CD14-positive monocyte (primary cell): ENCODE results near the gene HK1. TPM values are rescaled to one million over a fixed set of nuclear protein-coding genes. Genes with fewer than 3 reads are reported as not detected.

Experiments used
- DNase-seq, 3 donors: peaks; one replicate each; pipeline ENCODE4 v3.0.0-alpha.2; 2011 to 2022
- H2AFZ ChIP-seq: 2 replicates; pipeline ENCODE4 v1.6.0; 2012; ENCODE audit warnings: mild to moderate bottlenecking, low read depth, low read length, inconsistent platforms; ENCODE audit not compliant: insufficient read depth, poor library complexity, severe bottlenecking
- H3K27ac ChIP-seq, 2 donors: 1 replicate in 1 of 2; 2 replicates in 1 of 2; pipeline ENCODE4 v1.5.1; 2012 to 2013; ENCODE audit warnings: low read length in 2 of 2, control low read depth in 1 of 2, inconsistent platforms in 1 of 2, low read depth in 1 of 2, mild to moderate bottlenecking in 1 of 2
- H3K27me3 ChIP-seq, 2 donors: one replicate each; pipeline versions ENCODE4 v1.6.0 to v1.6.1; 2011 to 2013; ENCODE audit warnings: low read length in 2 of 2; ENCODE audit not compliant: control insufficient read depth in 2 of 2, insufficient read depth in 2 of 2
- H3K36me3 ChIP-seq, 2 donors: replicated peaks in 1 of 2; 1 replicate in 1 of 2; 2 replicates in 1 of 2; pipeline versions ENCODE4 v1.5.1 to v1.6.1; 2012 to 2013; ENCODE audit warnings: low read length in 2 of 2, control low read depth in 1 of 2, inconsistent platforms in 1 of 2, mild to moderate bottlenecking in 1 of 2; ENCODE audit not compliant: insufficient read depth in 2 of 2, control insufficient read depth in 1 of 2
- H3K4me1 ChIP-seq, 2 donors: 1 replicate in 1 of 2; 2 replicates in 1 of 2; pipeline versions ENCODE4 v1.5.1 to v1.6.1; 2012 to 2013; ENCODE audit warnings: low read length in 2 of 2, control low read depth in 1 of 2, inconsistent platforms in 1 of 2, mild to moderate bottlenecking in 1 of 2, moderate library complexity in 1 of 2; ENCODE audit not compliant: insufficient read depth in 2 of 2, control insufficient read depth in 1 of 2
- H3K4me2 ChIP-seq: replicated peaks from 2 replicates; pipeline ENCODE3; 2012; ENCODE audit warnings: low read length, moderate library complexity, mild to moderate bottlenecking; ENCODE audit not compliant: poor library complexity, severe bottlenecking; ENCODE audit errors: extremely low read depth
- H3K4me3 ChIP-seq, 3 experiments: fragments of 200-600 bp in 1 of 3; sonication (generic) in 1 of 3; replicated peaks in 1 of 3; 1 replicate in 2 of 3; 2 replicates in 1 of 3; pipeline ENCODE4 v1.5.1; 2011 to 2013; ENCODE audit warnings: low read length in 3 of 3, mild to moderate bottlenecking in 3 of 3, control low read depth in 2 of 3, low read depth in 2 of 3, inconsistent platforms in 1 of 3, moderate library complexity in 1 of 3
- H3K79me2 ChIP-seq: 2 replicates; pipeline ENCODE4 v1.6.0; 2012; ENCODE audit warnings: mild to moderate bottlenecking, control low read depth, inconsistent platforms, low read length, moderate library complexity; ENCODE audit not compliant: insufficient read depth
- H3K9ac ChIP-seq: 2 replicates; pipeline ENCODE4 v1.6.0; 2017; ENCODE audit warnings: low read length, mild to moderate bottlenecking; ENCODE audit not compliant: insufficient read depth, poor library complexity, severe bottlenecking
- H3K9me3 ChIP-seq, 2 donors: replicated peaks in 1 of 2; 1 replicate in 1 of 2; 2 replicates in 1 of 2; pipeline versions ENCODE4 v1.5.1 to v1.6.1; 2012 to 2013; ENCODE audit warnings: low read length in 2 of 2, control low read depth in 1 of 2; ENCODE audit not compliant: control insufficient read depth in 1 of 2, insufficient read depth in 1 of 2
- H4K20me1 ChIP-seq: 2 replicates; pipeline ENCODE4 v1.6.0; 2012; ENCODE audit warnings: mild to moderate bottlenecking, low read length, control low read depth, moderate library complexity; ENCODE audit not compliant: insufficient read depth
- H3K27ac Mint-ChIP-seq, 7 donors: one replicate each; pipeline ENCODE4 v1.8.0; 2020; ENCODE audit warnings: mild to moderate bottlenecking in 7 of 7, mixed read lengths in 7 of 7, moderate library complexity in 6 of 7, inconsistent platforms in 2 of 7
- H3K27me3 Mint-ChIP-seq, 3 donors: one replicate each; pipeline ENCODE4 v1.8.0; 2021 to 2022; ENCODE audit warnings: low read depth in 3 of 3, mild to moderate bottlenecking in 3 of 3, mixed read lengths in 3 of 3, moderate library complexity in 3 of 3, inconsistent platforms in 1 of 3
- H3K36me3 Mint-ChIP-seq, 2 donors: one replicate each; pipeline ENCODE4 v1.8.0; 2020; ENCODE audit warnings: mixed read lengths in 2 of 2, inconsistent platforms in 1 of 2, mild to moderate bottlenecking in 1 of 2
- H3K4me1 Mint-ChIP-seq: one replicate; pipeline ENCODE4 v1.8.0; 2020; ENCODE audit warnings: mild to moderate bottlenecking, mixed read lengths
- H3K4me3 Mint-ChIP-seq, 2 donors: one replicate each; pipeline ENCODE4 v1.8.0; 2020; ENCODE audit warnings: mild to moderate bottlenecking in 2 of 2, mixed read lengths in 2 of 2, moderate library complexity in 1 of 2
- H3K9me3 Mint-ChIP-seq, 7 donors: one replicate each; pipeline ENCODE4 v1.8.0; 2020 to 2022; ENCODE audit warnings: mixed read lengths in 7 of 7, mild to moderate bottlenecking in 6 of 7, moderate library complexity in 6 of 7, inconsistent platforms in 2 of 7
- WGBS: methylation state at CpG from one replicate; pipeline ENCODE4 v1.1.5; 2013; ENCODE audit warnings: missing lambda C conversion rate; ENCODE audit not compliant: insufficient coverage; 5-methylcytosine and 5-hydroxymethylcytosine counted together
- intact Hi-C, 2 donors: fragments of 100-400 bp; cut with micrococcal nuclease; formaldehyde crosslinking; loops; one replicate each; pipeline versions ENCODE4 v1.15.0 to v1.15.1; 2023
- polyA plus RNA-seq, 3 donors: library from polyadenylated mRNA; depleted of rRNA in 1 of 3; unstranded in 2 of 3; stranded (reverse) in 1 of 3; fragments of 300-500 nt in 2 of 3; fragments of >200 nt in 1 of 3; fragmentation: Illumina TruSeq in 2 of 3; gene quantifications; 1 replicate in 2 of 3; 2 replicates in 1 of 3; pipeline ENCODE4 v1.2.3, GENCODE V29; 2012 to 2021
- TF ChIP-seq, protein P1 (sequence below): fragments of 200-600 bp; IDR thresholded peaks from one replicate; pipeline ENCODE4 v1.8.0; 2022; ENCODE audit warnings: antibody characterized with exemption, mild to moderate bottlenecking

The HK1 gene
- polyA plus RNA-seq, 3 donors: 57.9 to 146 (median 125) TPM

DNA sequence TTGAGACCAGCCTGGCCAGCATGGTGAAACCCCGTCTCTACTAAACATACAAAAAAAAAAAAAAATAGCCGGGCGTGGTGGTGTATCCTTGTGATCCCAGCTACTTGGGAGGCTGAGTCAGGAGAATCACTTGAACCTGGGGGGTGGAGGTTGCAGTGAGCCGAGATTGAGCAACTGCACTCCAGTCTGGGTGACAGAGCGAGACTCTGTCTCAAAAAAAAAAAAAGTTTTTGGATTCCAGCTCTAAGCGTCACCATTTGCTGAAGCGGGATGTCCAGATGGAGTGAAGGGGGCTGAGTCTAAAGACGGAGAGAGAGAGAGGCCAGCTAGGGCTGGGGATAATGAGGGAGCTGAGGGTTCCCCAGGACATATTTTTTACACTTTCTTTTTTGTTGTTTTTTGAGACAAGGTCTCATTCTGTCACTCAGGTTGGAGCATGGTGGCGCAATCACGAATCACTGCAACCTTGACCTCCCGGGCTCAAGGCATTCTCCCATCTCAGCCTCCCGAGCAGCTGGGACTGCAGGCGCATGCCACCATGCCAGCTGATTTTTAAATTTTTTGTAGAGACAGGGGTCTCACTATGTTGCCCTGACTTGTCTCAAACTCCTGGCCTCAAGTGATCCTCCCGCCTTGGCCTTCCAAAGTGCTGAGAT is 9.4 kb upstream of the HK1 start:
- Histone ChIP-seq H3K4me2 (no peak overlapping the region), H3K27ac (no peak overlapping the region), H2AFZ (no peak overlapping the region), H3K36me3 (no peaks in the 10 kb centered on the region), H3K9me3 (no peaks in the 10 kb centered on the region), H3K9ac (no peak overlapping the region), H4K20me1 (no peaks in the 10 kb centered on the region), H3K4me1 (peaks cover 0 to 5% of the 10 kb centered on the region in 2 donors), H3K27me3 (no peaks in the 10 kb centered on the region), H3K4me3 (no peak overlapping the region), H3K79me2 (no peaks in the 10 kb centered on the region)
- no peaks in the 10 kb centered on the region for H3K36me3 Mint-ChIP-seq
- WGBS: 90% methylated on average over 11 of the region's 14 CpGs
- peaks cover 0 to 6% (median 3%) of the 10 kb centered on the region in 3 donors for H3K27me3 Mint-ChIP-seq
- no peak overlapping the region for H3K4me3 Mint-ChIP-seq
- peaks cover 0 to 5% (median 1%) of the 10 kb centered on the region in 7 donors for H3K9me3 Mint-ChIP-seq
- H3K4me1 Mint-ChIP-seq: peaks cover 2% of the 10 kb centered on the region
- no peak for DNase-seq
- no peak overlapping the region for H3K27ac Mint-ChIP-seq
- TF ChIP-seq, protein P1, sequence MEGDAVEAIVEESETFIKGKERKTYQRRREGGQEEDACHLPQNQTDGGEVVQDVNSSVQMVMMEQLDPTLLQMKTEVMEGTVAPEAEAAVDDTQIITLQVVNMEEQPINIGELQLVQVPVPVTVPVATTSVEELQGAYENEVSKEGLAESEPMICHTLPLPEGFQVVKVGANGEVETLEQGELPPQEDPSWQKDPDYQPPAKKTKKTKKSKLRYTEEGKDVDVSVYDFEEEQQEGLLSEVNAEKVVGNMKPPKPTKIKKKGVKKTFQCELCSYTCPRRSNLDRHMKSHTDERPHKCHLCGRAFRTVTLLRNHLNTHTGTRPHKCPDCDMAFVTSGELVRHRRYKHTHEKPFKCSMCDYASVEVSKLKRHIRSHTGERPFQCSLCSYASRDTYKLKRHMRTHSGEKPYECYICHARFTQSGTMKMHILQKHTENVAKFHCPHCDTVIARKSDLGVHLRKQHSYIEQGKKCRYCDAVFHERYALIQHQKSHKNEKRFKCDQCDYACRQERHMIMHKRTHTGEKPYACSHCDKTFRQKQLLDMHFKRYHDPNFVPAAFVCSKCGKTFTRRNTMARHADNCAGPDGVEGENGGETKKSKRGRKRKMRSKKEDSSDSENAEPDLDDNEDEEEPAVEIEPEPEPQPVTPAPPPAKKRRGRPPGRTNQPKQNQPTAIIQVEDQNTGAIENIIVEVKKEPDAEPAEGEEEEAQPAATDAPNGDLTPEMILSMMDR: no peak
- intact Hi-C loops: no loop called here

DNA sequence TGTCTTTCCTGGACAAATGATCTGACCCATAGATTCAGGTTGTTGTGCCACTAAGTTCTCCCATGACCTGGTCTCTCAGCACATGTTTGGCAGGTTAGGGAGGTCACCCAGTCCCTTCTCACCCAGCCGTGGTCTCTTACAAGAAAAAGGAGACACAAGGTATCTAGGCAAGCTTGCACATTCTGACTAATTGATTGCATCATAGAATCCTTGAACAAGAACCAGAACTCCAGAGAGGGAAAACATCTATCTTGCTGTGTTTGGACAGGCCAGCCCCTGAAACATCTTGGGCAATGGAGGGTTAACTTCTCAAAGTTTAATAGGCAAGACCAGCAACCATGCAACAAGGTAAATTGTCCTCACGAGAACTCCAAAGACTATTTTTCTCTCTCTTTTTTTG is 8.5 kb upstream of the HK1 start:
- no peak overlapping the region for H3K27ac Mint-ChIP-seq

More for the DNA sequence above, 8.5 kb upstream of the HK1 start:
- Histone ChIP-seq H3K4me3 (no peak overlapping the region), H2AFZ (no peak overlapping the region), H3K9me3 (no peaks in the 10 kb centered on the region), H3K79me2 (no peaks in the 10 kb centered on the region), H3K36me3 (no peaks in the 10 kb centered on the region), H3K27ac (no peak overlapping the region), H3K9ac (no peak overlapping the region), H4K20me1 (no peaks in the 10 kb centered on the region), H3K4me1 (peaks cover 0 to 5% of the 10 kb centered on the region in 2 donors), H3K27me3 (no peaks in the 10 kb centered on the region), H3K4me2 (no peak overlapping the region)
- H3K27me3 Mint-ChIP-seq: peaks cover 0 to 6% (median 3%) of the 10 kb centered on the region in 3 donors
- DNase-seq: no peak
- H3K9me3 Mint-ChIP-seq: peaks cover 0 to 5% (median 1%) of the 10 kb centered on the region in 7 donors
- H3K36me3 Mint-ChIP-seq: no peaks in the 10 kb centered on the region
- intact Hi-C loops: no loop called here
- H3K4me1 Mint-ChIP-seq: peaks cover 2% of the 10 kb centered on the region
- 100% methylated on average over 1 of the region's 2 CpGs for WGBS
- H3K4me3 Mint-ChIP-seq: no peak overlapping the region
- TF ChIP-seq, protein P1: no peak
